SK-N-SH treated with all-trans-retinoic acid at 6 μM for 48 hours (cell line): ENCODE measurements around the gene AP2A2.

Source experiments
- ATAC-seq: fragments of 200-7000 bp; cut with Tn5 transposase; 3 replicates; pipeline ENCODE4 v1.9.1; 2020; ENCODE audit warnings: mild to moderate bottlenecking, moderate library complexity
- ARNTL ChIP-seq: fragments of 450-650 bp; formaldehyde crosslinking; IDR thresholded peaks from 2 replicates; pipeline ENCODE4 v1.5.0; 2020; ENCODE audit warnings: low read depth, mild to moderate bottlenecking, moderate library complexity, borderline replicate concordance
- CSDC2 ChIP-seq: fragments of 250-450 bp; sonication (Bioruptor Pico); IDR thresholded peaks from 2 replicates; pipeline ENCODE4 v1.5.0; 2020; ENCODE audit warnings: mild to moderate bottlenecking, moderate library complexity
- CSRNP3 ChIP-seq: fragments of 250-450 bp; sonication (Bioruptor Pico); IDR thresholded peaks from 2 replicates; pipeline ENCODE4 v1.5.1; 2021; ENCODE audit warnings: mild to moderate bottlenecking, moderate library complexity
- ESRRG ChIP-seq: fragments of 250-450 bp; sonication (Bioruptor Pico); IDR thresholded peaks from 2 replicates; pipeline ENCODE4 v1.6.1; 2021; ENCODE audit warnings: mild to moderate bottlenecking
- GLIS3 ChIP-seq: fragments of 250-450 bp; sonication (Bioruptor Pico); IDR thresholded peaks from 2 replicates; pipeline ENCODE4 v1.5.0; 2020; ENCODE audit warnings: mild to moderate bottlenecking, moderate library complexity
- ISL1 ChIP-seq: fragments of 250-450 bp; sonication (Bioruptor Pico); IDR thresholded peaks from 2 replicates; pipeline ENCODE4 v2.1.2; 2022; ENCODE audit warnings: mild to moderate bottlenecking, moderate library complexity
- POU6F1 ChIP-seq: fragments of 250-450 bp; sonication (Bioruptor Pico); IDR thresholded peaks from 2 replicates; pipeline ENCODE4 v1.8.0; 2021; ENCODE audit warnings: low read depth, mild to moderate bottlenecking, moderate library complexity, borderline replicate concordance
- PPARA ChIP-seq: fragments of 250-450 bp; sonication (Bioruptor Pico); IDR thresholded peaks from 2 replicates; pipeline ENCODE4 v1.5.0; 2020; ENCODE audit warnings: mild to moderate bottlenecking, borderline replicate concordance
- SNAI2 ChIP-seq: fragments of 250-450 bp; sonication (Bioruptor Pico); IDR thresholded peaks from 2 replicates; pipeline ENCODE4 v1.5.0; 2020; ENCODE audit warnings: mild to moderate bottlenecking, moderate library complexity
- TCF4 ChIP-seq: fragments of 250-450 bp; sonication (Bioruptor Pico); IDR thresholded peaks from 2 replicates; pipeline ENCODE4 v1.8.0; 2021; ENCODE audit warnings: mild to moderate bottlenecking, moderate library complexity, borderline replicate concordance
- TOX ChIP-seq: fragments of 250-450 bp; sonication (Bioruptor Pico); IDR thresholded peaks from 2 replicates; pipeline ENCODE4 v1.8.0; 2021; ENCODE audit warnings: mild to moderate bottlenecking, moderate library complexity, borderline replicate concordance
- ZC3H10 ChIP-seq: fragments of 250-450 bp; sonication (Bioruptor Pico); IDR thresholded peaks from 2 replicates; pipeline ENCODE4 v1.5.1; 2021; ENCODE audit warnings: mild to moderate bottlenecking, moderate library complexity
- ZFP3 ChIP-seq: fragments of 250-450 bp; sonication (Bioruptor Pico); IDR thresholded peaks from 2 replicates; pipeline ENCODE4 v1.5.0; 2020; ENCODE audit warnings: mild to moderate bottlenecking, moderate library complexity
- ZFP30 ChIP-seq: fragments of 450-650 bp; formaldehyde crosslinking; IDR thresholded peaks from 2 replicates; pipeline ENCODE4 v1.5.0; 2022; ENCODE audit warnings: mild to moderate bottlenecking, moderate library complexity
- ZNF70 ChIP-seq: fragments of 450-650 bp; formaldehyde crosslinking; IDR thresholded peaks from 2 replicates; pipeline ENCODE4 v1.5.0; 2020; ENCODE audit warnings: mild to moderate bottlenecking, moderate library complexity
- ZNF8 ChIP-seq: fragments of 450-650 bp; formaldehyde crosslinking; IDR thresholded peaks from 2 replicates; pipeline ENCODE4 v1.5.0; 2020; ENCODE audit warnings: mild to moderate bottlenecking, moderate library complexity
- TF ChIP-seq, protein P1 (sequence below): fragments of 250-450 bp; sonication (Bioruptor Pico); IDR thresholded peaks from 2 replicates; pipeline ENCODE4 v1.5.0; 2020; ENCODE audit warnings: mild to moderate bottlenecking, moderate library complexity
- TF ChIP-seq, protein P2 (sequence below): fragments of 250-450 bp; sonication (Bioruptor Pico); IDR thresholded peaks from 2 replicates; pipeline ENCODE4 v1.5.1; 2020; ENCODE audit warnings: low read depth, mild to moderate bottlenecking, moderate library complexity

AP2A2 gene

GRCh38 chr11:1040428-1041148 lies 114.9 kb downstream of the AP2A2 start:
- no peak for ATAC-seq
- TF ChIP-seq TOX (CRISPR knock-in tag) (no peak), ZNF70 (CRISPR knock-in tag) (no peak), PPARA (CRISPR knock-in tag) (no peak), ZFP30 (no peak), CSRNP3 (CRISPR knock-in tag) (no peak), ISL1 (no peak), ESRRG (CRISPR knock-in tag) (no peak), POU6F1 (no peak), ZNF8 (CRISPR knock-in tag) (no peak), GLIS3 (CRISPR knock-in tag) (no peak), SNAI2 (CRISPR knock-in tag) (no peak), ZC3H10 (no peak)
- TF ChIP-seq, protein P1, sequence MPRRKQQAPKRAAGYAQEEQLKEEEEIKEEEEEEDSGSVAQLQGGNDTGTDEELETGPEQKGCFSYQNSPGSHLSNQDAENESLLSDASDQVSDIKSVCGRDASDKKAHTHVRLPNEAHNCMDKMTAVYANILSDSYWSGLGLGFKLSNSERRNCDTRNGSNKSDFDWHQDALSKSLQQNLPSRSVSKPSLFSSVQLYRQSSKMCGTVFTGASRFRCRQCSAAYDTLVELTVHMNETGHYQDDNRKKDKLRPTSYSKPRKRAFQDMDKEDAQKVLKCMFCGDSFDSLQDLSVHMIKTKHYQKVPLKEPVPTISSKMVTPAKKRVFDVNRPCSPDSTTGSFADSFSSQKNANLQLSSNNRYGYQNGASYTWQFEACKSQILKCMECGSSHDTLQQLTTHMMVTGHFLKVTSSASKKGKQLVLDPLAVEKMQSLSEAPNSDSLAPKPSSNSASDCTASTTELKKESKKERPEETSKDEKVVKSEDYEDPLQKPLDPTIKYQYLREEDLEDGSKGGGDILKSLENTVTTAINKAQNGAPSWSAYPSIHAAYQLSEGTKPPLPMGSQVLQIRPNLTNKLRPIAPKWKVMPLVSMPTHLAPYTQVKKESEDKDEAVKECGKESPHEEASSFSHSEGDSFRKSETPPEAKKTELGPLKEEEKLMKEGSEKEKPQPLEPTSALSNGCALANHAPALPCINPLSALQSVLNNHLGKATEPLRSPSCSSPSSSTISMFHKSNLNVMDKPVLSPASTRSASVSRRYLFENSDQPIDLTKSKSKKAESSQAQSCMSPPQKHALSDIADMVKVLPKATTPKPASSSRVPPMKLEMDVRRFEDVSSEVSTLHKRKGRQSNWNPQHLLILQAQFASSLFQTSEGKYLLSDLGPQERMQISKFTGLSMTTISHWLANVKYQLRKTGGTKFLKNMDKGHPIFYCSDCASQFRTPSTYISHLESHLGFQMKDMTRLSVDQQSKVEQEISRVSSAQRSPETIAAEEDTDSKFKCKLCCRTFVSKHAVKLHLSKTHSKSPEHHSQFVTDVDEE (CRISPR knock-in tag): no peak
- TF ChIP-seq, protein P2, sequence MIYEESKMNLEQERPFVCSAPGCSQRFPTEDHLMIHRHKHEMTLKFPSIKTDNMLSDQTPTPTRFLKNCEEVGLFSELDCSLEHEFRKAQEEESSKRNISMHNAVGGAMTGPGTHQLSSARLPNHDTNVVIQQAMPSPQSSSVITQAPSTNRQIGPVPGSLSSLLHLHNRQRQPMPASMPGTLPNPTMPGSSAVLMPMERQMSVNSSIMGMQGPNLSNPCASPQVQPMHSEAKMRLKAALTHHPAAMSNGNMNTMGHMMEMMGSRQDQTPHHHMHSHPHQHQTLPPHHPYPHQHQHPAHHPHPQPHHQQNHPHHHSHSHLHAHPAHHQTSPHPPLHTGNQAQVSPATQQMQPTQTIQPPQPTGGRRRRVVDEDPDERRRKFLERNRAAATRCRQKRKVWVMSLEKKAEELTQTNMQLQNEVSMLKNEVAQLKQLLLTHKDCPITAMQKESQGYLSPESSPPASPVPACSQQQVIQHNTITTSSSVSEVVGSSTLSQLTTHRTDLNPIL (CRISPR knock-in tag): no peak

DNA sequence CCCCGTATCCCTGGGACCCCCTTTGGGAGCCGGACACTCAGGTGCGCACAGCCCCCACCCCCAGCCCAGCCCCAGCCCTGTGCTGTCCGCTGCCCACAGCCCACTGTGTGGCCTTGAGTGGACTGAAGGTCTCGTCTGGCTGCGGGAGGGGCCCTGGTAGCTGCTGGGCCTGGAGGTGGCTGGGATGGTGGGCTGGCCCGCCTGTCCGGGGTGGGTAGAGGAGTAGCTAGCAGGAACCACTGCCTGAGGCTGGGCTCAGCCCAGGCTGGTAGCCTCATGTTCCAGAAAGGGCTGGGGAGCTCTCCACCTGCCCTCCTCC lies 115.4 kb downstream of the AP2A2 start:
- TF ChIP-seq ESRRG (CRISPR knock-in tag) (no peak), TCF4 (no peak), ARNTL (CRISPR knock-in tag) (no peak), CSDC2 (CRISPR knock-in tag) (no peak)
- TF ChIP-seq, protein P1 (CRISPR knock-in tag): no peak
- TF ChIP-seq, all 23 proteins: peak for 0

GRCh38 chr11:1041471-1041870 lies 115.8 kb downstream of the AP2A2 start:
- no peak for ATAC-seq
- TF ChIP-seq ZFP3 (CRISPR knock-in tag) (no peak), ESRRG (CRISPR knock-in tag) (no peak), PPARA (CRISPR knock-in tag) (no peak), POU6F1 (no peak), ZNF70 (CRISPR knock-in tag) (no peak), ARNTL (CRISPR knock-in tag) (no peak), CSDC2 (CRISPR knock-in tag) (no peak), CSRNP3 (CRISPR knock-in tag) (no peak), ZFP30 (no peak)
- TF ChIP-seq, protein P1 (CRISPR knock-in tag): no peak

More for the DNA sequence above, 115.4 kb downstream of the AP2A2 start:
- no peak for ATAC-seq
